Stimulated activated CD4-positive, alpha-beta T cell treated with anti-CD3 and anti-CD28 coated beads, Interleukin-1b, Interleukin-23, amount 100 ng/mL, for 4 hours (primary cell): ENCODE results near the gene MDK.

Experiments
- DNase-seq, 2 donors: peaks; one replicate each; pipeline ENCODE4 v3.0.0-alpha.2; 2020; ENCODE audit warnings: low read depth in 2 of 2

Gene MDK

DNA sequence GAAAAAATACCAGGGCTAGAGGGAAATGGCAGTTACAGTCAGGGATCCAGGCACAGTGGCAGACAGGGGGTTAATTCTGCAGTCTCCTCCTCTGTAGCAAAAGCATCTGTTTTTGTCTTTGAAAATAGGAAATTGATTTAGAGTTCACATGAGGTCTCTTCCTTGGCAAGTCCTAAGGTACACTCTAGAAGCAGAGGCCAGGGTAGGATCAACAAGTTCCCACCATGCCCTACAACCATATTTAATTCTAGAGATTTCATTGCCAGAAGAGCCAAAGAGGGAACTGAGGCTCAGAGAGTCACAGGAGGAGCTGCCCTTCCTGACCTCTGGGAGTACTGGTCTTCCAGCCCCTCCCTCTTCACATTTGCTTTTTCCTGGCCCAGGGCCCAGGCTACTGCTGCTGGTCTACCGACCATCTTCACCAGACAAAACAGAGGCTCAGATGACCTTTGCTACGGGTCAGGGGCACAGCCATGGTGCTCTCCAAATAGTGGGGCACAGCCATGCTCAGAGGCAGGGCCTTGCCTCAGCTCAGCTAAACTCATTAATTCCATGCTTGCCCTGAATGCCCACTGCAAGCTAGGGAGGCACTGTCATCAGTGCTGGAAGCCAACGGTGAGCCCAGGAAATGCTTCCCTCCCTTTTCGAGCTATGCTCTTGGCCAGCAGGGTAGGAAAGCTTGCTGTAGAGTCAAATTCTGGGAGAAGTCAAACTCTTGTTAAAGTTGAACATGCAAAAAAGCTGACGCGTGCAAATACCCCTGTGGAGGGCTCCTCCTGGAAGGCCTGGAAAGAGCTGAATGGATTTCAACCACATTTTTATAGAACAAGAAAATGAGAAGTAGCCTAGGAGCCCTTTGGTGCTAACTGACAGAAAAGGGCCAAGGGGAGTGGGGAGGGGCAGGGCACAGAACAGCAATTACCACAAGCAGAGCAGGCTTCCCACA lies 21.8 kb downstream of the MDK start:
- DNase-seq = no peak

- DNase-seq = no peak
These were observed 23.1 kb downstream of the MDK start for GRCh38 chr11:46404476-46405017.

DNA sequence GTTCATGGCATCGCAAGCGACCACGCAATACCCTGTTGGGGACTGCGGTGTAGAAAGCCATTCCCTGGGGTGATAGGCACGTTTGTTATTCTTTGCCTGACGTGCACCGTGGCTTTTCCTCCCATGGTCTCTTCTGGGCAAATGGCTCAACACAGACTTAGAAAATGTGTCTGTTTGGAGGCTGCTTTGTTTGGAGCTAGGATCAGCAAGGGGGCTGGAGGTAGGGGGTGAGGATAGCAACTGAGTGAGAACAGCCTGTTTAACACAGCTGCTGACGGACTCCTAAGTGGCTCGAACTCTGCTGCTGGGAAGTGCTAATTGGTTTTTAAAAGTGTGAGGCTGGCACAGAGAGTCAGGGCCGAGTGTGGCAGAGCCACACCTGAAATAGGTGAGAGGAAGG lies 26.2 kb downstream of the MDK start:
- DNase-seq = no peak

GRCh38 chr11:46408407-46408986 lies 27.0 kb downstream of the MDK start:
- no peak for DNase-seq

- DNase-seq = no peak
These were observed 28.6 kb downstream of the MDK start for GRCh38 chr11:46410021-46410420.

DNA sequence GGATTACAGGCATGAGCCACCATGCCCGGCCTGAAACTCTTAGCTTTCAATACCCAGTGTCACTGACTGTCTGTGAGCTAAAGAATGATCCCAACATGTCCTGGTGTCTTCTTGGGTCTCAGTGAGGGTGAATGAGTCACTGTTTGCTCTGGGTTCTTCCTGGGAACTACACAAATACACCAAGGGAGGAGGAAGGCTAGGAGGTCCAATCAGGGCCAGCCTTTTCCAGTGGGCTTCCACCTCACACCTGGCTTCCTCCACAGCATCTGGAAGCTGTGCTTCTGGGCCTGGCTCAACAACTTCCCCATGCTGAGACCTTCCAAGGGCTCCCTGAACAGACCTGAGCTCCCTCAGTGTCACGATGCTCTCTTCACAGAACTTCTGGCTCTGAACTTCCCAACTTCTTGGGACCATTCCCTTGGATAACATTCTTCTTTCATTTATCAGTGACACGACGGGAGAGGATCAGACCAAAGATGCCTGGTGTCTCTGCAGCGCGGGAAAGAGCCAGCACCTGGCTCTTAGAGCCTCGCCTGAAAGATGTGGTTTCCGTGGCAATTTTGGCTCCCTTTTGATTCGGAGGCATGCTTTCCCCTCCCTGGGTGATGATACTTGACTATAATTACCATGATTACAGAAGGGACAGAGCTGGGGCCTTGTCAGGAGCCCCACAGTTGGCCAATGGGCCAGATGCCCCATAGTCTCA lies 32.4 kb downstream of the MDK start:
- no peak for DNase-seq

- no peak for DNase-seq
These were observed 33.0 kb downstream of the MDK start for GRCh38 chr11:46414466-46414796.

DNA sequence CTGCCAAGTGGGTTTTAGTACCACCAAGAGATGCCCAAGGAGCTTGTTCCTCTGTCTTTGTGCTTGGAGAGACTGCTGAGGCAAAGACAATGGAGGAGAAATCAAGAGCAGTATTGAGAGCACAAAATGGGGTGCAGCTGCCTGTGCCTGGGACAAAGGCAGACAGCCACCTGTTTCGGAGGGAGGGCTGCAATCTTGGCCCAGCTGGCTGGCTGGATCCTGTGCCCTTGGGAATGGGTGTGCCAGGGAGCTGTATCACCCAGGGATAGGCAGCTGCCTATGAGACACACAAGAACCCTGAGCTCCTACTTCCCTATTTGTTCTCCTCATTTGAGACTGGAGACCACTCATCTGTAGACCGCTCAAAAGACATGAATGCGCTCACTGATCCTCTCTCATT lies 33.4 kb downstream of the MDK start:
- DNase-seq = no peak

- no peak for DNase-seq
These were observed 36.2 kb downstream of the MDK start for GRCh38 chr11:46417711-46418110.

DNA sequence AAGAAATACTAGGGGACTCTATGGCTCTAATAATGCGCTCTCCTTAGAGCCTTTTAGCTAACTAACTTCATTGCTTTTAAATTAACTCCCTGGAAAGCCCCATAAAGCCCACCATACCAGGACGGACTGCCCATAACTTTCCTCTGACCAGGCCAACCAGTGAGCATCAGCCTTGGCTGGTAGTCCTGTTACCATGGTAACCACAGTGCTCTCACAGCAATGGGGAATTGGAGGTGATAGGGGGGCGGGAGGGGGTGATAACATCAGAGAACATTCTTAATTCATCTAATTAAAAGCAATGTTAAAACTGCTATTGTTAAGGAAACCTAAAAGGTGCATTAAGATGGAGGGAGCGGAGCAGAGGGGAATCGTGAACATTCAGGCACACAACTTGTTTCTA lies 37.3 kb downstream of the MDK start:
- DNase-seq = no peak

- DNase-seq = no peak
These were observed 39.0 kb downstream of the MDK start for GRCh38 chr11:46420513-46420912.

DNA sequence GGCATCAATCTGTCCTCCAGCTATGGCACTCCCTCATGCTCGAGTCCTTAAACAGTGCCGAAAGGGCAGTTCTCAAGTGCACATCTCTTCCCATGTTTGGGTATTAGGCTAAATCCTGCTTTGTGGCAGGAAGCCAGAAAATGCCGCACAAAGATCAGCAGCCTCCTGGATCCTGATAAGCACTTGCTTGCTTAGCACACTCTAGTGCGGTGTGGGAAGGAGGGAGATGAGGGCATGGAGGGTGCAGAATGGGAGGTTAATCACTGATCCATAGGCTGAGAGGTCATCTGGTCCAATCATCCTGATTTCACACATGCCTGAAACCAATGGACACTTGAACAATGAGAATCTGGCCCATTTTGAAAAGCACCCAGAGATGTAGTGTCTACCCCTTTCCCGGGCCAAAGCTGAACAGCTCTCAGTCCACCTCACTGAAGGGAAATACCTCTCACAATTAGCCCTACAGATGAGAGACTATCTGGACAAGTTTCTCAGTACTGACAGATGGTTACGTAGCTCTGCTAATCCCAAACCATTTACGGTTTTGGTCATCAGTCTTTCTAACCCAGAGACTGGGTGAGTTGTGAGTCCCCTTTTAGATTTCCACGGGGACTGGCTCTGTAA lies 39.9 kb downstream of the MDK start:
- DNase-seq = no peak

DNA sequence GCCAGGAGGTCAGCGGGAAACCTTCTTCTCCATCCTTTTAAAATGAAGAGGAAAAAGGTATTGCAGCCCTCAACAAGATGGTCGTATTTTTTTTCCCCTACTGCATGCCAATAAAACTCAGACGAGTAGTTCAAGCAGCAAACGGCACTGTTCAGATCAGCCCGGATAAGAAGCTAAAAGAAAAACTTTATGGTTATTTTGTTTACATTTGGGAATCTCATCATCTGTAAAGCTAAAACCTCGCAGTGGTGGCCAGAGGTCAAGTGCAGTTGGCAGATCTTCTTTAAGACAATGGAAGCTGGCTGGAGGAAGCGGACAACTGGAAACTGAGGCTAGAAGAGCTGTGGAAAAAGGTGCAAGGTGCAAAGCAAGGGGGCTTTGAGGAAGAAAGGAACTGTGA lies 41.1 kb downstream of the MDK start:
- DNase-seq = no peak

DNA sequence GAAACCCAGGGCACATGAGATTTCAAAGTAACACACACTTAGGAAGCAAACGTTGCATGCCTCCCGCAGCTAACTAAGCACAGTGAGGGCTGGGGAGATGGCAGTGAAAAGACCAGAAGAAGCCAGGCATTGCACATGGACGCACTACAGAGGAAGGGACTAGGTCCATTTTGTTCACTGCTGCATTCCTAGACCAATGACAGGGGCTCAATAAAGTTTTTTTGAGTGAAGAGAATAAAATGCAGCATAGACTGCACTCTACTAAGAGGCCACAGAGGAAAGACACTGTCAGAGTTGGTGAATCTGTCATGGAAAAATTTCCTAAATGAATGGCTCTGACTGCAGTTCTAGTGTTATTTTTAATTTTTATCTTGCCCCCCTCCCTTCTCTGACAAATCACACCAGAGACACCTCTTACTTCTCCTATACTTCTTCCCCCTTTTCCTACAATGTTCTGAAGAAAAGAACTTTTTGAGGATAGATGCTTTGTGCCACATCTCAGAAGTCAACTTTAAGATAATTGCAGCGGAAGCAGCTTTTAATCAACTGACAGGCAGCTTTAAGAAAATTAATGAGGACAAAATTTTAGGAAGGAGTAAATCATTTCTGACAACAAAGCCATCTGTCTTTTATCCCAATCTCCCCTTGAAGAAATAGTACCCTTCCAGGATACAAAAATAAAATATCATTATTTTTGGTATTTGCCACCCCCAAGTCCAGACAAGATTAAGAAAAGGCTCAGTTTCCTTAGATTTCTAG lies 44.9 kb downstream of the MDK start:
- no peak for DNase-seq

GRCh38 chr11:46427364-46427763 lies 45.9 kb downstream of the MDK start:
- no peak for DNase-seq

DNA sequence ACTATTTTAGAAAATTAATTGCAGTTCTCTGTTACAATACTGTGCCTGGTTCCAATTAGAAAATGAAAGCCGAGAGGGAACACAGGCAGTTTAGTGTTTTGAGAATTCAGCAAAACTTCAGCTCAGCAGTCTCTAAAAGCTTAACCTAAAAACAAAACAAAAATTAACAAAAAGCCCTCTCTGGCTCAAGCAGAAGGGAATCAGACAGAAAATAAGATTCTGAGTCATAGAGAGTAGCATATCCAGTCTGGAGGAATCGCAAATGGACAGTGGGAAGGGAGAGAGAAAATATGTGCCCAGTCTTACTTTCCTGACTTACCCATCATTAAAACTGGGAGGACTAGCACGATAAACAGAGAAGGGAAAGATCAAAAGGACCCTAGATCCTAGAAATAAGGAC lies 48.2 kb downstream of the MDK start:
- DNase-seq = no peak

DNA sequence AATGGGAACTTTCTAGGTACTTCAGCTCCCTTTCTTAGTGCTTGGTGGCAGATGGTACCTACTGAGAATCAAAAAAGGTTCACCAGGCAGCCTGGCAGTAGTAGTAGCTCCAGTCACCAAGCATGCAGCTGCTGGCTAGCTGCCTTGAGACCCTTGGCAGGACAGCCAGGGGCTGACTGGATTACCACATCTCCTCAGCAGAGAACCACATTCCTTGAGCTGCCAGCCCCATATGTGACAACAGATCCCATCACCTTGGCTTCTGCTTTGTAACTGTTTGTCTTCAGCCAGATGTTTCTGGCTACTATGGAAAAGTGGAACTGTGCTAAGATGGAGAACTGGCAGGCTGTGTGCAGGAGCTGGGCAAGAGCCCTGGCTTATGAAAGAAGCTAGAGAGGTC lies 49.7 kb downstream of the MDK start:
- no peak for DNase-seq
